ENCODE results near the gene ASIC5.

DNA sequence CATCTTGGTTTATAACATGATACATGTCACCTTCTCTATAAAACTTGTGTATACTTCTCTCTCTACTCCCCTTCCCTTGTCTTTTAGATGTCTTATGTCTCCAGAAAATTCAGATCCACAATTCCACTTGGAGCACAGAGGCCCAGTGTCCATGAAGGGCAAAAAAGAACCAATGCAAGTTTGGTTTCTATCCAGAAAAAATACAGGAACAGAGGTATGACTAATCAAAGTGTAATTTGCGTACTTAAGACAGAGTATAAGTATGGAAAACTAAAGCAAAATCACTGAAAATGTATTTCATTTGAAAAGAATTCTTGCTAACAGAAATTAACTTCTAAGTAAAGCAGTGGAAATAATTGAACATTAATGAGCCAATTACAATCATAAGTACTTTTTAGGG, 61.1 kb downstream of the ASIC5 start:
- TF ChIP-seq, protein P1, sequence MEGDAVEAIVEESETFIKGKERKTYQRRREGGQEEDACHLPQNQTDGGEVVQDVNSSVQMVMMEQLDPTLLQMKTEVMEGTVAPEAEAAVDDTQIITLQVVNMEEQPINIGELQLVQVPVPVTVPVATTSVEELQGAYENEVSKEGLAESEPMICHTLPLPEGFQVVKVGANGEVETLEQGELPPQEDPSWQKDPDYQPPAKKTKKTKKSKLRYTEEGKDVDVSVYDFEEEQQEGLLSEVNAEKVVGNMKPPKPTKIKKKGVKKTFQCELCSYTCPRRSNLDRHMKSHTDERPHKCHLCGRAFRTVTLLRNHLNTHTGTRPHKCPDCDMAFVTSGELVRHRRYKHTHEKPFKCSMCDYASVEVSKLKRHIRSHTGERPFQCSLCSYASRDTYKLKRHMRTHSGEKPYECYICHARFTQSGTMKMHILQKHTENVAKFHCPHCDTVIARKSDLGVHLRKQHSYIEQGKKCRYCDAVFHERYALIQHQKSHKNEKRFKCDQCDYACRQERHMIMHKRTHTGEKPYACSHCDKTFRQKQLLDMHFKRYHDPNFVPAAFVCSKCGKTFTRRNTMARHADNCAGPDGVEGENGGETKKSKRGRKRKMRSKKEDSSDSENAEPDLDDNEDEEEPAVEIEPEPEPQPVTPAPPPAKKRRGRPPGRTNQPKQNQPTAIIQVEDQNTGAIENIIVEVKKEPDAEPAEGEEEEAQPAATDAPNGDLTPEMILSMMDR (IDR thresholded peaks at IDR 0.05): no peak
- no peak for TF ChIP-seq EZH2 (IDR thresholded peaks at IDR 0.05; ENCODE audit: borderline replicate concordance, insufficient read depth, low read depth, low read length, poor library complexity, severe bottlenecking)

All from B cell (primary cell).